Pancreas (tissue), 10 donors: ENCODE measurements around the gene PUS7L. TPM values are rescaled to one million over a fixed set of nuclear protein-coding genes. Genes with fewer than 3 reads are reported as not detected.

Source experiments
- ATAC-seq, 4 donors: fragments of 200-7000 bp; cut with Tn5 transposase; one replicate each; pipeline versions ENCODE4 v1.8.0 to v1.9.1; 2020; ENCODE audit warnings: mild to moderate bottlenecking in 4 of 4, moderate library complexity in 4 of 4
- DNase-seq, 6 donors: peaks; one replicate each; pipeline ENCODE4 v3.0.0-alpha.2; 2020
- FAIRE-seq: peaks from 2 replicates; lab custom pipeline; 2012; peaks lifted over from hg19 to GRCh38; lab: Jason Lieb, UNC
- H3K27ac ChIP-seq, 4 donors: fragments of 200-600 bp; sonication (generic); 1 replicate in 3 of 4; 2 replicates in 1 of 4; pipeline versions ENCODE4 v1.5.0 to v1.8.0; 2020
- H3K27me3 ChIP-seq, 4 donors: fragments of 200-600 bp; one replicate each; pipeline ENCODE4 v1.8.0; 2021
- H3K36me3 ChIP-seq, 3 donors: fragments of 200-600 bp; sonication (generic) in 1 of 3; one replicate each; pipeline versions ENCODE4 v1.5.0 to v1.8.0; 2020 to 2021
- H3K4me1 ChIP-seq, 3 donors: fragments of 200-600 bp; one replicate each; pipeline ENCODE4 v1.8.0; 2021
- H3K4me3 ChIP-seq, 4 donors: fragments of 200-600 bp; sonication (generic) in 2 of 4; one replicate each; pipeline versions ENCODE4 v1.5.0 to v1.8.0; 2020 to 2021
- H3K9me3 ChIP-seq, 4 donors: fragments of 200-600 bp; one replicate each; pipeline ENCODE4 v1.8.0; 2021
- CTCF ChIP-seq, 4 donors: fragments of 200-600 bp; sonication (generic) in 3 of 4; IDR thresholded peaks; one replicate each; pipeline versions ENCODE4 v1.5.0 to v1.8.0; 2021; ENCODE audit warnings: antibody characterized with exemption in 4 of 4
- WGBS, 2 donors: extraction: QIAGEN DNeasy Blood & Tissue Kit; methylation state at CpG; one replicate each; pipeline ENCODE4 v1.1.7; 2013; 5-methylcytosine and 5-hydroxymethylcytosine counted together
- intact Hi-C, 3 donors: fragments of 100-400 bp; cut with DNase I; formaldehyde crosslinking; loops; one replicate each; pipeline versions ENCODE4 v1.11.1 to v1.14.2; 2022
- polyA plus RNA-seq, 2 donors: library from polyadenylated mRNA; stranded (reverse); fragments of 200-250 nt; gene quantifications; one replicate each; pipeline ENCODE4 v1.2.3, GENCODE V29; 2013
- total RNA-seq, 6 donors: library from RNA; stranded (reverse); fragmentation: NEBNext Ultra II Directional in 4 of 6; extraction: Animal tissue kit (Norgen Biotek cat#: 25700) in 4 of 6; gene quantifications; one replicate each; pipeline versions ENCODE4 v1.2.1 to v1.2.4, GENCODE V29; 2021 to 2023
- donor health status: healthy with polysubstance abuse.
- donor health status: DM: no; HTN: no; CAD: no; lungs with moderate emphysema.
- donor health status: DM: no; HTN: no; CAD: no.
- donor health status: control.
- donor health status: control.
- donor health status: Bipolar disorder and iron deficiency.
- donor health status: DM: yes; HTN: yes; CAD: no.
- donor health status: DM: no; HTN: no; CAD: no.
- donor health status: DM: no; HTN: no; CAD: no.
- donor health status: DM: yes; HTN: yes; CAD: no.

Gene PUS7L
- total and polyA plus RNA-seq, 8 donors: 1.1 to 10.9 (median 5.9) TPM

GRCh38 chr12:43750814-43751213 lies 7.8 kb downstream of the PUS7L start:
- H3K4me3 ChIP-seq: no peak overlapping the region
- ATAC-seq: no peak
- DNase-seq: no peak
- no peaks in the 10 kb centered on the region for H3K36me3 ChIP-seq
- no peak overlapping the region for H3K27ac ChIP-seq
- intact Hi-C loops: no loop called here
- no peak for TF ChIP-seq CTCF (IDR thresholded peaks at IDR 0.05)
- no peaks in the 10 kb centered on the region for H3K27me3 ChIP-seq
- no peak for FAIRE-seq
- peaks cover 7 to 18% (median 10%) of the 10 kb centered on the region in 3 donors for H3K4me1 ChIP-seq
- 92 to 97% methylated on average over 3 of the region's 3 CpGs for WGBS, 2 donors
- H3K9me3 ChIP-seq: no peaks in the 10 kb centered on the region

GRCh38 chr12:43749016-43749415 lies 9.6 kb downstream of the PUS7L start:
- no peak for ATAC-seq
- 93 to 97% methylated on average over 5 of the region's 5 CpGs for WGBS, 2 donors
- no peak for DNase-seq
- no peak overlapping the region for H3K27ac ChIP-seq
- no peak overlapping the region for H3K4me3 ChIP-seq
- no peak for FAIRE-seq
- intact Hi-C loops: no loop called here
- no peak for TF ChIP-seq CTCF (IDR thresholded peaks at IDR 0.05)
- H3K27me3 ChIP-seq: no peaks in the 10 kb centered on the region
- peaks cover 7 to 10% (median 10%) of the 10 kb centered on the region in 3 donors for H3K4me1 ChIP-seq
- peaks cover 0 to 6% (median 0%) of the 10 kb centered on the region in 3 donors for H3K36me3 ChIP-seq
- H3K9me3 ChIP-seq: no peaks in the 10 kb centered on the region

- ATAC-seq (no peak), DNase-seq (no peak), FAIRE-seq (no peak)
- intact Hi-C loops: no loop called here
- TF ChIP-seq CTCF (IDR thresholded peaks at IDR 0.05): no peak
- H3K4me1 ChIP-seq: no peaks in the 10 kb centered on the region
- H3K4me3 ChIP-seq: no peak overlapping the region
- peaks cover 0 to 6% (median 0%) of the 10 kb centered on the region in 3 donors for H3K36me3 ChIP-seq
- H3K9me3 ChIP-seq: no peaks in the 10 kb centered on the region
- H3K27ac ChIP-seq: no peak overlapping the region
- H3K27me3 ChIP-seq: no peaks in the 10 kb centered on the region
Measured at GRCh38 chr12:43744826-43745225, 13.8 kb downstream of the PUS7L start.

GRCh38 chr12:43742106-43742505 lies 16.5 kb downstream of the PUS7L start:
- intact Hi-C loops: no loop called here
- Histone ChIP-seq H3K4me3 (no peak overlapping the region), H3K27me3 (no peaks in the 10 kb centered on the region), H3K4me1 (no peaks in the 10 kb centered on the region), H3K36me3 (peaks cover 0 to 6% (median 0%) of the 10 kb centered on the region in 3 donors), H3K27ac (no peak overlapping the region), H3K9me3 (no peaks in the 10 kb centered on the region)
- TF ChIP-seq CTCF (IDR thresholded peaks at IDR 0.05): no peak
- DNase-seq: no peak
- FAIRE-seq: no peak
- no peak for ATAC-seq

DNA sequence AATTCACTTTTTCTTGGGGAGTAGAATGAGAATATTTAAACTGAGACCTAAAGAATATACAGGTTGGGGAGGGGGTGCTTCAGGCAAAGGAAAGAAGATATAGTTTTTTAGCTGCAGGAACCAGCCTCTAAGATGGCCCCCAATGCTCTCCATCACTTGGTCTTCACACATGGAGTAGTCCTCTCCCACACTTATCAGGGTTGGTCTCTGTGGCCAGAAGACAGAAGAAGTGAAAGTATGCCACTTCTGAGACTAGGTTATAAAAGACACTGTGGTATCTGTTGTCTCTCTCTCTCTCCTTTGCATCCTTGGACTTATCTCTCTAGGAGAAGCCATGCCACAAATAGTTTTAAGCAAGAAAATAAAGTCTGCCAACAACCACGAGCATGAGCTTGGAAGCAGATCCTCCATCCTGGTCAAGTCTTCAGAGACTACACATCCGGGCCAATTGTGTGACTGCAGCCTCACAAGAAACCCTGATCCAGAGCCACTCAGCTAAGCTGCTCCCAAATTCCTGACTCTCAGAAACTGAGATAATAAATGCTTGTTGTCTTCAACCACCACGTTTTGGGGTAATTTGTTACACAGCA lies 18.0 kb downstream of the PUS7L start:
- FAIRE-seq (no peak), ATAC-seq (no peak), DNase-seq (no peak)
- Histone ChIP-seq H3K36me3 (peaks cover 0 to 8% (median 6%) of the 10 kb centered on the region in 3 donors), H3K27me3 (no peaks in the 10 kb centered on the region), H3K27ac (no peak overlapping the region), H3K9me3 (no peaks in the 10 kb centered on the region), H3K4me3 (no peak overlapping the region), H3K4me1 (no peaks in the 10 kb centered on the region)
- no peak for TF ChIP-seq CTCF (IDR thresholded peaks at IDR 0.05)
- WGBS, 2 donors: 73 to 80% methylated on average over 3 of the region's 3 CpGs
- intact Hi-C loops: no loop called here
